H1 (cell line): Measurements from ENCODE around the gene S100PBP. TPM values are rescaled to one million over a fixed set of nuclear protein-coding genes. Genes with fewer than 3 reads are reported as not detected.

Experiments used
- CHD1 ChIP-seq: IDR thresholded peaks from 2 replicates; pipeline ENCODE4 v1.6.1; 2012; ENCODE audit warnings: low read depth, low read length, improper control_type of control experiment
- CHD7 ChIP-seq: fragments of 300-600 bp; sonication (generic); IDR thresholded peaks from 2 replicates; pipeline ENCODE4 v1.7.1; 2012; ENCODE audit warnings: low read length, moderate library complexity, mild to moderate bottlenecking, inconsistent platforms; ENCODE audit not compliant: insufficient replicate concordance
- EP300 ChIP-seq, 2 experiments: IDR thresholded peaks; 1 replicate in 1 of 2; 2 replicates in 1 of 2; pipeline ENCODE4 v1.6.1; 2011 to 2012; ENCODE audit warnings: low read depth in 2 of 2, low read length in 2 of 2, mild to moderate bottlenecking in 2 of 2, borderline replicate concordance in 1 of 2, inconsistent platforms in 1 of 2, moderate library complexity in 1 of 2
- HDAC6 ChIP-seq: IDR thresholded peaks from one replicate; pipeline ENCODE4 v1.7.1; 2012; ENCODE audit warnings: low read depth, mild to moderate bottlenecking, inconsistent platforms, low read length, moderate library complexity
- KDM4A ChIP-seq: IDR thresholded peaks from one replicate; pipeline ENCODE4 v1.7.1; 2012; ENCODE audit warnings: low read depth, mild to moderate bottlenecking, moderate library complexity, low read length, inconsistent platforms; ENCODE audit not compliant: severe bottlenecking
- MAFK ChIP-seq: IDR thresholded peaks from 2 replicates; pipeline ENCODE4 v1.6.1; 2012; ENCODE audit warnings: low read depth, mild to moderate bottlenecking, improper control_type of control experiment, low read length
- RFX5 ChIP-seq: IDR thresholded peaks from 2 replicates; pipeline ENCODE4 v1.6.1; 2011; ENCODE audit warnings: low read depth, low read length, improper control_type of control experiment, borderline replicate concordance
- SIN3A ChIP-seq, 2 experiments: IDR thresholded peaks in 1 of 2; conservative IDR thresholded peaks in 1 of 2; 2 replicates each; pipeline ENCODE4 v1.6.1; 2011 to 2012; ENCODE audit warnings: low read length in 2 of 2, improper control_type of control experiment in 1 of 2, low read depth in 1 of 2, mild to moderate bottlenecking in 1 of 2
- SIX5 ChIP-seq: IDR thresholded peaks from 2 replicates; pipeline ENCODE4 v1.6.1; 2011; ENCODE audit warnings: mild to moderate bottlenecking, low read depth, low read length
- TCF12 ChIP-seq: IDR thresholded peaks from 2 replicates; pipeline ENCODE4 v1.6.1; 2011; ENCODE audit warnings: low read depth, mild to moderate bottlenecking, low read length
- USF2 ChIP-seq: IDR thresholded peaks from 2 replicates; pipeline ENCODE4 v1.6.1; 2011; ENCODE audit warnings: low read length, improper control_type of control experiment
- polyA plus RNA-seq, 7 experiments: library from polyadenylated mRNA; depleted of rRNA in 3 of 7; stranded (reverse) in 5 of 7; unstranded in 2 of 7; fragments of >200 nt in 5 of 7; fragments of 200-250 nt in 2 of 7; gene quantifications; 1 replicate in 5 of 7; 2 replicates in 1 of 7; 4 replicates in 1 of 7; pipeline versions ENCODE4 v1.2.1 to v1.2.3, GENCODE V29; 2011 to 2013; ENCODE audit warnings: missing spikeins in 2 of 7, mixed read lengths in 2 of 7
- total RNA-seq: library from RNA; stranded (reverse); fragmentation: NEBNext Ultra II Directional; extraction: Animal tissue kit (Norgen Biotek cat#: 25700); gene quantifications from 2 replicates; pipeline ENCODE4 v1.2.1, GENCODE V29; 2021

S100PBP gene
- total and polyA plus RNA-seq, 2 of the 8 experiments (the other 6 are each of a cell fraction or from before 2014, with no cell fraction given) = 43.8 to 68.3 TPM

- TF ChIP-seq CHD7 (no peak), MAFK (no peak), SIN3A (conservative IDR thresholded peaks at IDR 0.05 in 1 of 2, IDR thresholded peaks at IDR 0.05 in 1 of 2; ENCODE audit: low read depth in 1 of 2, low read length in 2 of 2) (no peak), KDM4A (no peak), RFX5 (no peak), TCF12 (no peak), CHD1 (no peak), USF2 (no peak), HDAC6 (no peak), EP300 (IDR thresholded peaks at IDR 0.05; ENCODE audit: borderline replicate concordance in 1 of 2, low read depth in 2 of 2, low read length in 2 of 2) (no peak), SIX5 (no peak)
- TF ChIP-seq, all 59 proteins: peak for 0
These were observed 5.5 kb upstream of the S100PBP start (continued) for GRCh38 chr1:32811917-32812316.
